Tibial nerve (tissue), 4 donors: ENCODE data around the gene MSH3. TPM values are rescaled to one million over a fixed set of nuclear protein-coding genes. Genes with fewer than 3 reads are reported as not detected.

Experiments
- DNase-seq, 2 donors: peaks; one replicate each; pipeline ENCODE4 v3.0.0-alpha.2; 2019; ENCODE audit warnings: low spot score in 2 of 2
- H3K27ac ChIP-seq, 4 donors: fragments of 200-600 bp; sonication (generic) in 3 of 4; one replicate each; pipeline ENCODE4 v1.5.1; 2017 to 2019; ENCODE audit warnings: mild to moderate bottlenecking in 1 of 4
- H3K27me3 ChIP-seq, 2 donors: fragments of 200-600 bp; sonication (generic) in 1 of 2; one replicate each; pipeline versions ENCODE4 v1.5.1 to v1.6.0; 2017 to 2019
- H3K36me3 ChIP-seq, 3 donors: fragments of 200-600 bp; sonication (generic); one replicate each; pipeline ENCODE4 v1.5.1; 2018 to 2019
- H3K4me1 ChIP-seq, 4 donors: fragments of 200-600 bp; sonication (generic) in 3 of 4; one replicate each; pipeline ENCODE4 v1.5.1; 2017 to 2019
- H3K4me3 ChIP-seq, 4 donors: fragments of 200-600 bp; sonication (generic) in 3 of 4; one replicate each; pipeline ENCODE4 v1.5.1; 2017 to 2019; ENCODE audit warnings: mild to moderate bottlenecking in 1 of 4, moderate library complexity in 1 of 4
- H3K9me3 ChIP-seq, 4 donors: fragments of 200-600 bp; sonication (generic) in 3 of 4; one replicate each; pipeline ENCODE4 v1.5.1; 2017 to 2019
- EP300 ChIP-seq, 2 donors: sonication (generic); formaldehyde crosslinking; IDR thresholded peaks; one replicate each; pipeline ENCODE4 v1.6.1; 2017; ENCODE audit warnings: antibody characterized with exemption in 2 of 2, mild to moderate bottlenecking in 1 of 2
- POLR2A ChIP-seq, 2 donors: fragments of 450-650 bp; IDR thresholded peaks; one replicate each; pipeline ENCODE4 v1.6.1; 2017; ENCODE audit warnings: antibody characterized with exemption in 2 of 2, mild to moderate bottlenecking in 2 of 2, moderate library complexity in 2 of 2
- WGBS, 2 donors: methylation state at CpG; one replicate each; pipeline ENCODE4 v1.1.5; 2018; 5-methylcytosine and 5-hydroxymethylcytosine counted together
- total RNA-seq, 4 donors: library from RNA; depleted of rRNA; stranded (reverse); fragments of >200 nt; gene quantifications; one replicate each; pipeline ENCODE4 v1.1.0, GENCODE V29; 2016
- TF ChIP-seq, protein P1 (sequence below), 5 experiments: fragments of 200-600 bp in 3 of 5; fragments of 450-650 bp in 2 of 5; sonication (generic) in 3 of 5; IDR thresholded peaks; one replicate each; pipeline ENCODE4 v1.5.1; 2016 to 2019; ENCODE audit warnings: antibody characterized with exemption in 5 of 5, mild to moderate bottlenecking in 3 of 5, moderate library complexity in 2 of 5

Gene MSH3
- total RNA-seq, 4 donors from 2014 or later: 8.8 to 16.8 (median 12.4) TPM

DNA sequence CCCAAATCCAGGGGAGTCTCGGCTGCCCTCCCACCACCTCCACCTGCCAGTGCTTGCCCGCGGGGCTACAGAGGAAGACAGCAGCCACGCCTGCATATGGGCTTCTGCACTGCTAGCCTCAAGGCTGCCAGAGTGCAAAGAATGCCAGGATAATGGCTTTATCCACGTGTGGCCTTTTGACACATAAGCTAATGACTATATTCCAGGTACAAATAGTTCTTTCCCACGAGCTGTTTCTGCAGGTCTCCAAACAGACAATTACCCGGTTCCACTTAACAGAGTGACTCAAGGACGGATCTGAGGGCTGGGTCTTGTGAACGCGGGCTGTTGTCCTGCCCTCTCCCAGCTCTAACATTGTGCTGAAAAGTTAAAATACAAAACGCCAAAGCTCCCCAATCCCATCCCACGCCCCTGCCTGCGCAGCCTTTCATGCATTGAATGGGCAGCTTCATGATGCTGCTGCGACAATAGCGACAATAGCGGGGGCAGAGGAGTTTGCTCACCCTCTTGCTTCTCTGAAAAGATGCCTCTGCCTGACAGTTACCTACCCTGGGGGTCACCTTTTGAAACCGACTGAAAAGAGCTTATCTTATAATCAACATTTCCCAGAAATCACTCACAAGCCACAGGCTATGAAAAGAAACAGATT lies 39.1 kb upstream of the MSH3 start:
- no peaks in the 10 kb centered on the region for H3K36me3 ChIP-seq
- peak overlapping the region in 1 of 4 donors; percentile 20 for H3K4me3 ChIP-seq
- whole genome bisulfite sequencing, 2 donors: 49 to 62% methylated on average over 17 of the region's 17 CpGs
- no peak for DNase-seq
- peaks cover 0 to 4% (median 0%) of the 10 kb centered on the region in 4 donors for H3K9me3 ChIP-seq
- H3K27me3 ChIP-seq: no peaks in the 10 kb centered on the region
- TF ChIP-seq, protein P1, sequence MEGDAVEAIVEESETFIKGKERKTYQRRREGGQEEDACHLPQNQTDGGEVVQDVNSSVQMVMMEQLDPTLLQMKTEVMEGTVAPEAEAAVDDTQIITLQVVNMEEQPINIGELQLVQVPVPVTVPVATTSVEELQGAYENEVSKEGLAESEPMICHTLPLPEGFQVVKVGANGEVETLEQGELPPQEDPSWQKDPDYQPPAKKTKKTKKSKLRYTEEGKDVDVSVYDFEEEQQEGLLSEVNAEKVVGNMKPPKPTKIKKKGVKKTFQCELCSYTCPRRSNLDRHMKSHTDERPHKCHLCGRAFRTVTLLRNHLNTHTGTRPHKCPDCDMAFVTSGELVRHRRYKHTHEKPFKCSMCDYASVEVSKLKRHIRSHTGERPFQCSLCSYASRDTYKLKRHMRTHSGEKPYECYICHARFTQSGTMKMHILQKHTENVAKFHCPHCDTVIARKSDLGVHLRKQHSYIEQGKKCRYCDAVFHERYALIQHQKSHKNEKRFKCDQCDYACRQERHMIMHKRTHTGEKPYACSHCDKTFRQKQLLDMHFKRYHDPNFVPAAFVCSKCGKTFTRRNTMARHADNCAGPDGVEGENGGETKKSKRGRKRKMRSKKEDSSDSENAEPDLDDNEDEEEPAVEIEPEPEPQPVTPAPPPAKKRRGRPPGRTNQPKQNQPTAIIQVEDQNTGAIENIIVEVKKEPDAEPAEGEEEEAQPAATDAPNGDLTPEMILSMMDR (IDR thresholded peaks at IDR 0.05): no peak
- peak in 1 of 2 donors; percentile 13 for TF ChIP-seq EP300 (IDR thresholded peaks at IDR 0.05)
- no peak for TF ChIP-seq POLR2A (IDR thresholded peaks at IDR 0.05)
- peaks cover 0 to 4% (median 0%) of the 10 kb centered on the region in 4 donors for H3K4me1 ChIP-seq
- H3K27ac ChIP-seq: peak overlapping the region in 1 of 4 donors; percentile 48

DNA sequence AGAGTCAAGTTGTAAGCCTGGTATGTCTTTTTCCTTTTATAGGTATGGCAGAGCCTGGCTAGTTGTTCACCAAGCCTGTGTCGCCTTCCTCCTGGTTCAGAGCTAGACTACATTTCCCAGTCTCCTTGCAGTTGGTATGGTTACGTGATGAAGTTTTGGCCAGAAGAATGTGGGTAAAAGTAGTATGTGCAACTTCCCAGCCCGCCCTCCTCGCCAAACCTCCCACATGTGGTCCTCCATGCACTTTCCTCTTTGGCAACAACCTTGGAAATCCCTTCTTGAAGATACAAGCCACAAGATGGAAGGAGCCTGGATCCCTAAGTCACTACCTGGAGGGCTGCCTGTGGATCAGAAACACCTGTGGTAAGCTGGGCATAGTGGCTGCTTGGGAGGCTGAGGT lies 36.0 kb upstream of the MSH3 start:
- no peak for DNase-seq
- WGBS, 2 donors: 94 to 97% methylated on average over 4 of the region's 4 CpGs
- TF ChIP-seq POLR2A (IDR thresholded peaks at IDR 0.05): no peak
- no peak for TF ChIP-seq EP300 (IDR thresholded peaks at IDR 0.05)
- TF ChIP-seq, protein P1 (IDR thresholded peaks at IDR 0.05): no peak
- Histone ChIP-seq H3K4me1 (peaks cover 0 to 4% (median 0%) of the 10 kb centered on the region in 4 donors), H3K9me3 (no peaks in the 10 kb centered on the region), H3K4me3 (no peak overlapping the region), H3K36me3 (peaks cover 0 to 9% (median 0%) of the 10 kb centered on the region in 3 donors), H3K27me3 (no peaks in the 10 kb centered on the region), H3K27ac (no peak overlapping the region)

DNA sequence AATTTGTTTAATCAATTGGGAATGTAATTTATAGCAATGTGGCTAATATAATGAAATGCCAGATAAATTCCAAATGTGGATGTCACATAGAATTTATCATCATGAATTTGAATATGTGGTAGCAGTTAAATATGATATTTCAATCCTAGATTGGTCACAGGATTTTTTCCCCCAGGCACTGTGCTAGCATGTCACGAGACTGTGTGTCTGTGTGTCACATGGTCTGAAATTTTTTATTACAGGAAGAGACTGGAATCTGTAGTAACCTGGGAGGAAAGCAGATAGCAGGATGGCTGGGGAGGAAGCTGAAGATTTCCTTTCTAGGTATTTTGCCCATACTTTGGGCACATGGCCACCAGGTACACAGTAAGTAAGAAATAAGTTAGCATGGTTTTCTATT lies 35.4 kb upstream of the MSH3 start:
- H3K27me3 ChIP-seq: no peaks in the 10 kb centered on the region
- TF ChIP-seq, protein P1 (IDR thresholded peaks at IDR 0.05): no peak
- TF ChIP-seq POLR2A (IDR thresholded peaks at IDR 0.05) (no peak), EP300 (IDR thresholded peaks at IDR 0.05) (no peak)
- no peak for DNase-seq
- H3K4me3 ChIP-seq: no peak overlapping the region
- H3K4me1 ChIP-seq: peaks cover 0 to 4% (median 0%) of the 10 kb centered on the region in 4 donors
- WGBS, 2 donors: 90 to 98% methylated on average over 1 of the region's 1 CpG
- no peaks in the 10 kb centered on the region for H3K9me3 ChIP-seq
- no peak overlapping the region for H3K27ac ChIP-seq
- peaks cover 0 to 9% (median 0%) of the 10 kb centered on the region in 3 donors for H3K36me3 ChIP-seq

DNA sequence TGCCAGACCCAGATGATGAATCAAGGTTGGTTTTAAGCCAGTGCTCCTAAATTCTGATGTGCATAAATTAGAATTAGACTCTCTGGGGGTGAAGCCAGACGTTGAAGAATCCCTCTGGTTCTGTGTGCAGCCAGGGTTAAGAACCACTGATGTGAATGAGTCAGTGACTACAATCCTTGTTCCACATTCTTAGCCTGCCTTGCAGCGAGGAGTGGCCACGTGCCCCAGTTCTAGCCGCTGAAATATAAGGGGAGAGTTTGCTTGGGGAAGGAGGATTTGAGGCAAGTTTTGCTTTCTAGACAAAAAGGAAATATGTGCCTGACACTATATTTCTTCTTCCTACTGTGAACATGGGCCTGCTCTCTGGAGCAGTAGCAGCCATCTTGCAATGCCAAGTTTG lies 34.2 kb upstream of the MSH3 start:
- TF ChIP-seq, protein P1 (IDR thresholded peaks at IDR 0.05): no peak
- TF ChIP-seq EP300 (IDR thresholded peaks at IDR 0.05): no peak
- TF ChIP-seq POLR2A (IDR thresholded peaks at IDR 0.05): no peak
- WGBS, 2 donors: 48 to 60% methylated on average over 4 of the region's 4 CpGs
- H3K27ac ChIP-seq: no peak overlapping the region
- peaks cover 0 to 4% (median 0%) of the 10 kb centered on the region in 4 donors for H3K4me1 ChIP-seq
- no peaks in the 10 kb centered on the region for H3K9me3 ChIP-seq
- DNase-seq: no peak
- no peak overlapping the region for H3K4me3 ChIP-seq
- H3K36me3 ChIP-seq: peaks cover 0 to 9% (median 0%) of the 10 kb centered on the region in 3 donors
- no peaks in the 10 kb centered on the region for H3K27me3 ChIP-seq

DNA sequence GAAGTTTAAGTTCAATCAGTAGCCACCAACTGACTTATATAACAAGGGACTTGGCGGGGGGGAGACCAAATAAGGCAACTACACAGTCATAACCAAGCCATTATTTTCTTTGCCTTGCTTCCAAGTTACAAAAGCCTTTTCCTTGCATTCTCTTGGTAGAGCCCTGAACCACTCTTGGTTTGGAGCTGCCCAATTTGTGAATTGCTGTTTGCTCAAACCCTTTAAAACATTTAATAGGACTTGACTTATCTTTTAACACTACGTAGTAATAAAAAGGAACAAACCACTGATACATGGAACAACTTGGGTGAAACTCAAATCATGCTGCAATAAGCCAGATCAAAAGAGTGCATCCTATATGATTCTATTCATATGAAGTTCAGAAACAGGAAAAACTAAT lies 31.7 kb upstream of the MSH3 start:
- DNase-seq: no peak
- WGBS, 2 donors: 96 to 97% methylated on average over 2 of the region's 2 CpGs
- H3K36me3 ChIP-seq: peaks cover 0 to 9% (median 0%) of the 10 kb centered on the region in 3 donors
- H3K9me3 ChIP-seq: no peaks in the 10 kb centered on the region
- no peak overlapping the region for H3K27ac ChIP-seq
- TF ChIP-seq EP300 (IDR thresholded peaks at IDR 0.05) (no peak), POLR2A (IDR thresholded peaks at IDR 0.05) (no peak)
- TF ChIP-seq, protein P1 (IDR thresholded peaks at IDR 0.05): no peak
- H3K4me1 ChIP-seq: no peaks in the 10 kb centered on the region
- H3K4me3 ChIP-seq: no peak overlapping the region
- no peaks in the 10 kb centered on the region for H3K27me3 ChIP-seq
